Mucosa of gallbladder (tissue), 1 donor: ENCODE data around the gene SPAG16. TPM values are rescaled to one million over a fixed set of nuclear protein-coding genes. Genes with fewer than 3 reads are reported as not detected.
"Not testable (repeated sequence)": the region's sequence is repeated elsewhere in the genome, so short reads cannot be mapped to it uniquely, and the experiment has no call there.

Experiments used
- DNase-seq: peaks from one replicate; pipeline ENCODE4 v3.0.0-alpha.2; 2020; ENCODE audit warnings: low spot score
- total RNA-seq: library from RNA; stranded (reverse); gene quantifications from one replicate; pipeline ENCODE4 v1.2.1, GENCODE V29; 2021
- donor health status: DM: no; HTN: no; CAD: no.

Gene SPAG16
- total RNA-seq, 1 donor from 2014 or later = 62.7 TPM

- no peak for DNase-seq
Observed at GRCh38 chr2:213545481-213545880, 261.2 kb downstream of the SPAG16 start.

GRCh38 chr2:213545964-213546475 is 261.8 kb downstream of the SPAG16 start:
- DNase-seq = no peak

DNA sequence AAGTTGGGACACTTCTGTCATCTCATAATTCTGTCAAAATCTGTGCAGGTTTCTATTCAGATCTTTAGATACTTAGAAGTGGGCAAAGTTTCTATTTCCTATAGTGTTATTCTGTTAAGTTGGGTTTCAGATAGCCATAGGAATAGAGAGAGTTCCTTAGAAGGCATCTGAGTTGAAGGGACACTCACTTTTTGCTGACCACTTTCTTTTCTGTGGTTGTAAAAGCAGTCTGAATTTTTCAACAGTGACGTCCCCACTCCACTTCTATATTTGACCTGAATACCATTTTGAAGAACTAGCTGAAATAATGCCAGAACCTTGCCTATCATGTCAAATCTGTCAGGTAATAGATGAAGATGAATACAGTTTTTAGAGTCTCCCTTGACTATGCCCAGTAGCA is 267.3 kb downstream of the SPAG16 start:
- DNase-seq = no peak

DNA sequence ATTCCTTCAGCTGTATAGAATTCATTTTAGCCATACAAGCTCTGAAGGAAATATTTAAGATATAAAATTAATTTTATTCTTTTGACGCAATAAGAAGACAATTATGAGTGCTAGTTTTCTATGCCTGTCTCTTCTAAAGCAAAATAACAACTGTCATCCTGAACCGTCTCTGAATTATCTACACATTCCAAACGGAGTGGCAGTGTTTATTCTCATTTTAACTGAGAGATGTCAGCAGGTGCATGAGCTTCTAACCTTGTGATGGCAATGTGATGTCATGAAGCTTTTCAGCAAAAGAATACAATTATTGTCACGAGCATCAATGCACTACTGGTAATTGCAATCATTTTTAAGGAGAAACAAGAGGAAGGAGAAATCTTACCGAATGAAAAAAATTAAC is 274.8 kb downstream of the SPAG16 start:
- DNase-seq = no peak

- no peak for DNase-seq
Observed at GRCh38 chr2:213561759-213562158, 277.5 kb downstream of the SPAG16 start.

DNA sequence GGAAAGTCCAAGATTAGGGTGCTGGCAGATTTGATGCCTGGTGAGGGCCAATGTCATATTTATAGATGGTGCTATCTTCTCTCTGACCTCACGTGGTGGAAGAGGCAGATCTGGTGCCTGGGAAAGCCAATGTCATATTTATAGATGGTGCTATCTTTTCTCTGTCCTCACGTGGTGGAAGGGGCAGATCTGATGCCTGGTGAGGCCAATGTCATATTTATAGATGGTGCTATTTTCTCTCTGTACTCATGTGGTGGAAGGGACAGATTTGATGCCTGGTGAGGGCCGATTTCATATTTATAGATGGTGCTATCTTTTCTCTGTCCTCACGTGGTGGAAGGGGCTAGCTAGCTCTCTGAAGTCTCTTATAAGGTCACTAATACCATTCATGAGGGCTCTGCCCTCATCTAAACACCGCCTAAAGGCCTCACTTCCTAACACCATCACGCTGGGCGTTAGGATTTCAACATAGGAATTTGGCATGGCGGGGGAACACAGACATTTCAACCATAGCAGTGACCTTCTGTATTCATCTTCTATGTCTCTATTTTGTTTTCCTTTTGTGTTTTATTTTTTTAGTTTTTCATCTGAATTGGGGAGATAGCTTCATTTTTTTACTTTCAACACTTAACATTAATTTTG is 278.4 kb downstream of the SPAG16 start:
- no peak for DNase-seq

GRCh38 chr2:213566846-213567245 is 282.6 kb downstream of the SPAG16 start:
- DNase-seq = no peak

GRCh38 chr2:213609570-213610170 is 325.4 kb downstream of the SPAG16 start:
- DNase-seq = no peak

GRCh38 chr2:213627054-213627710 is 342.9 kb downstream of the SPAG16 start:
- peak; percentile 28 for DNase-seq

GRCh38 chr2:213627835-213628460 is 343.7 kb downstream of the SPAG16 start:
- no peak for DNase-seq

DNA sequence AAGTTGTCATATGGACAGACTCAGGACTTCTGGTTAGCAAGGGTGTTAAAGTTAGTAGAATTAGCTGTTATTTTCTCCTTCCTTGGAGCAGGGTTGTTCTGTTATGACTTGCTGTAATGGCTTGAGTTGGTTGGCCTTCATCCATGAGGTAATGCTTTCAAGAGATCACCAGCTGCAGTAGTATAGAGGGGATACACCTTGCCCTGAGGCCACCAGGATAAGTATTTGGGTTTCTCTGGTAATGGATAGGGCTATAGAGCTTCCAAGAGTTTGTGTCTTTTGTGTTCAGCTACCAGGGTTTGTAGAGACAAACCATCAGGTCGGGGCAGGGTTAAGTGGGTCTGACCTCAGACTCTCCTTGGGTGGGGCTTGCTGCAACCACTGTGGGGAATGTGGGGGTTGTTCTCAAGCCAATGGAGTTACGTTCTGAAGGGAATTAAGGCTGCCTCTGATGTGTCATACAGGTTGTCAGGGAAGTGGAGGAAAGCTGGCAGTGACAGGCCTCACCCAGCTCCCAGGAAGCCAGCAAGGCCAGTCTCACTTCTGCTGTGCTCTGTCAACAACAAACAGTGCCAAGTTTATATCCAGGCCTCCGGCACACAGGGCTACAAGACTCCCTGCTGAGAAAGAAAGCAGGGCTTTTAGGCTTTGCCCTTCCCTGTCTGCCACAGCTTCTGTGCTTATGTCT is 356.6 kb downstream of the SPAG16 start:
- peak; percentile 59 for DNase-seq

GRCh38 chr2:213644926-213645325 is 360.7 kb downstream of the SPAG16 start:
- no peak for DNase-seq

GRCh38 chr2:213649176-213649575 is 364.9 kb downstream of the SPAG16 start:
- no peak for DNase-seq

DNA sequence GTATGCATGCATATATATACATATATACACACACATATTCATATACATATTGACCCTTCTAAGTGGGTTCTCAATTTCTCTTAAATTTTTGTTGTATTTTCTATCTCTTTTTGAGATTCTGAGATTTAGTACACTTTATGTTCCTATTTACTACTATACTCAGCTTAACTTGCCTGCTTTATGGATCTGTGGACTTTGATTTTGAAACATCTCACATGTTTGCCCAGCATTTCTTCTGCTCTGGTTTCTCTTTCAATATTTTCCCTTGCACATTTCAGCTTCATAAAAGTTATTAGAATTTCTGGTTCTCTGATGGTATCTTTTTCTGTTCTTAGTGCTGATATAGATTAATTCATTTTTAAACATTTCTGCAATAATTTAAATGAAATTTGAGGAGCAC is 380.6 kb downstream of the SPAG16 start:
- no peak for DNase-seq

- no peak for DNase-seq
Observed at GRCh38 chr2:213669657-213670056, 385.4 kb downstream of the SPAG16 start.

DNA sequence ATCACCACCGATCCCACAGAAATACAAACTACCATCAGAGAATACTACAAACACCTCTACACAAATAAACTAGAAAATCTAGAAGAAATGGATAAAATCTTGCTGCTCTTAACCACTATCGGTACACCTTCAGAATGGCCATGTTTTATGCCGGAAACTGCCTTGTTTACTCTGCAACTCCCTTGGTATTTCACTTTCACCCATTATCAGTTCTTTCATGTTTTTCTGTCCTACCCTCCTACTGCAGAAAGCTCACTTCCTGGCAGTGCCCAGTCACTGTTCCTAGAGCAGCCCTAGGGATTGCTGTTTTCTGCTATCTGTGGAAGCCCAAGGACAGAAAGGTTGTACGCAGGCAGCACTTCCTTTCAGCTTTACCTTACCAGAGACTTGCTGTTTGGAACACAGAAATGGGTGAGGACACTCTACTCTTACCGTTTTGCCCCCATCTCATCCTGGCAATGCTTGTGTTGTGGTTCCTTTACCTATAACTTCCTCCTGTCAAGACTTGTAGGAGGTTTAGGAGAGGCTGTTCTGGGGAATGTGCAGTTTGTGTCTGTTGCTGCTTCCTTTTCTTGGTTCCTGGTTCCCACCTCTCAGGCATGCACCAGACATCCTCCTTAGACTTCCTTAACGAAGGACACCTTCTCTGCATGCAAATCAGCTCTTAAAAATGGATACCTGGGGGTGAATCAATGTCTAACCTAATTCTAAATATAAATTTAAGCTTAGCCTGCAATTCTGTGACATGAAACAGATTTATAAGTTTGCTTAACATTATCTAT is 394.4 kb downstream of the SPAG16 start:
- no peak for DNase-seq

DNA sequence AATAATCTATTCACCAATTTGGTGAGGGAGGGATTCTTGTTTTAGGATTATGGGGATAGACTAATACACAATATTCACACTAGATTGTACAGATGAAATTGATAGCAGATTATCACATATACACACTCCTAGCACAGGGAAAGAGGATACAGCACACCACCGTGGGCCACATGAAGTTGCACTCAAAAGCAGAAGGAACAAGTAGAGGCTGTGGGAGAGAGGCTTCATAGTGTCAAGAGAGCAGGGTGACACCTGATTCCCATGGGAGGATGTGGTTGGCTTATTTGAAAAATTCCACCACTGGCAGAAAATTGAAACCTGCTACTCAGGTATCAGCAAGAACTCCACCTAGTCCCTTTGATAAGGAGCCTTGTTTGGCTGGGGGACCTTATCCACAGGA is 395.6 kb downstream of the SPAG16 start:
- no peak for DNase-seq

DNA sequence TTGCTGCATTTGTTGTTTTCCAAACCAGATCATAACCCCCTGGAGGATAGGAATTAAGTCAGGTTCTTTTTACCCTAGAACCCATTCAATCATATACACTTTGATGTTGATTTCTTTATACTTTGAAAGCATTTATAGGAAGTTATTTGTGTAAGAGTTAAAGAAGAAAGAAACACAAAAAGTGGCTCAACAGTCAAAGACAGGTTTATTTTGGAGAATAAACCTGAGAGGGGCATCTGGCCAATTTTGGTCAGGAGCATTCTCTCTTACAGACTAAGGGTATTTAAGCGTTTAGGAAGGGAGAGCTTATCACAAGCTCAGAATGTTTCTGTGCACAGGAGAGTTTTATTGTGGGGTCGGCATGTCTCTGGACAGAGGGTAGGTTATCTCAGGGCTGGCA is 398.0 kb downstream of the SPAG16 start:
- no peak for DNase-seq

GRCh38 chr2:213688133-213688532 is 403.9 kb downstream of the SPAG16 start:
- no peak for DNase-seq

- not testable (repeated sequence) for DNase-seq
Observed at GRCh38 chr2:213688825-213689224, 404.6 kb downstream of the SPAG16 start.

DNA sequence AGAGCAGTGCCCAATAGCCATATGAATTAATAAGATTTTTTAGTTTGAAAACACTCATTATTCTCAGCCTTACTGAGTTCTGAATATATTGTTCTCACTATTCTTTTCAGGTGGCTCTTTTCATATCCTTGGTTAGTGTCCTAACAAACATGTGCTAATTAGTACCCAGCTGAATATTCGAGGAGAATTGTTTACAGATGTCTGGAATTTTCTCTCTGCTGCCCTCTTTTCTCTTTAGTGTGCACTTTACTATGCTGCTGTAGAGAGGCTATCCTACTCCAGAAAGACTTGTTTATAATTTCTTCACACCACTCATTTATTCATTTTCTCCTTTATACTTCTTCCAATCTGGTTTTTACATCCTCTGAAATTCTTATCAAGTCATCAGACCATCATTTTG is 405.3 kb downstream of the SPAG16 start:
- DNase-seq = no peak
